HG03045 (cell line): ENCODE results near the gene PTH2R.

Experiments
- ATAC-seq: cut with Tn5 transposase; IDR thresholded peaks from one replicate; pipeline ENCODE4 v1.9.1; 2021; ENCODE audit warnings: mild to moderate bottlenecking, moderate library complexity; ENCODE audit not compliant: unreplicated experiment

PTH2R gene

GRCh38 chr2:208541989-208542464, 135.4 kb downstream of the PTH2R start:
- ATAC-seq, result no peak

- ATAC-seq, result no peak
These were observed 136.0 kb downstream of the PTH2R start for GRCh38 chr2:208542465-208543041.
